ENCODE results near the gene COG5.

DNA sequence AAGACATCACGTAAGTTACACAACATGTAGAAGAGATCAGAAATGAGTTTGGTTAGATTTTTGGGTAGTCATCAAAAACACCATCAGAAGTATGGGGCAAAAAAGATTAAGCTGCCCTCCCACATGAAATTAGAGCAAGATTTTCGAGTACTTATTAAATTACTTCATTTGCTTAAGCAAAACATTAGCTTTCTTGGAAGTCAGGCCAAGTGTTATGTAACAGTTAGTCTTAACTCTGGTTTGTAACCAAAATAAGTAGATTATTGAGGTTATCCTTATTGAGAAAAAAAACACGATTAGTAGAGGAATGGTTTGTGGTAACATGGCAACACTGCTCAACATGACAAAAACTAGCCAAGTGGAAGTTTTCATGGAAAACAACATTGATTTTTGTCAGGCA, 357.0 kb downstream of the COG5 start:
- no peak for TF ChIP-seq POLR2A (IDR thresholded peaks at IDR 0.05)
- no peak for TF ChIP-seq POLR2AphosphoS5 (IDR thresholded peaks at IDR 0.05)

All from breast epithelium (tissue), 3 donors.